HG03439 (cell line): ENCODE measurements around the gene FBN3.
A peak's percentile ranks its signal among the peaks of the same experiment; 100 is the strongest.
"Not testable (repeated sequence)": the region's sequence is repeated elsewhere in the genome, so short reads cannot be mapped to it uniquely, and the experiment has no call there.

Source experiments
- ATAC-seq: cut with Tn5 transposase; IDR thresholded peaks from one replicate; pipeline ENCODE4 v1.9.1; 2021; ENCODE audit warnings: mild to moderate bottlenecking, moderate library complexity; ENCODE audit not compliant: unreplicated experiment

The FBN3 gene

DNA sequence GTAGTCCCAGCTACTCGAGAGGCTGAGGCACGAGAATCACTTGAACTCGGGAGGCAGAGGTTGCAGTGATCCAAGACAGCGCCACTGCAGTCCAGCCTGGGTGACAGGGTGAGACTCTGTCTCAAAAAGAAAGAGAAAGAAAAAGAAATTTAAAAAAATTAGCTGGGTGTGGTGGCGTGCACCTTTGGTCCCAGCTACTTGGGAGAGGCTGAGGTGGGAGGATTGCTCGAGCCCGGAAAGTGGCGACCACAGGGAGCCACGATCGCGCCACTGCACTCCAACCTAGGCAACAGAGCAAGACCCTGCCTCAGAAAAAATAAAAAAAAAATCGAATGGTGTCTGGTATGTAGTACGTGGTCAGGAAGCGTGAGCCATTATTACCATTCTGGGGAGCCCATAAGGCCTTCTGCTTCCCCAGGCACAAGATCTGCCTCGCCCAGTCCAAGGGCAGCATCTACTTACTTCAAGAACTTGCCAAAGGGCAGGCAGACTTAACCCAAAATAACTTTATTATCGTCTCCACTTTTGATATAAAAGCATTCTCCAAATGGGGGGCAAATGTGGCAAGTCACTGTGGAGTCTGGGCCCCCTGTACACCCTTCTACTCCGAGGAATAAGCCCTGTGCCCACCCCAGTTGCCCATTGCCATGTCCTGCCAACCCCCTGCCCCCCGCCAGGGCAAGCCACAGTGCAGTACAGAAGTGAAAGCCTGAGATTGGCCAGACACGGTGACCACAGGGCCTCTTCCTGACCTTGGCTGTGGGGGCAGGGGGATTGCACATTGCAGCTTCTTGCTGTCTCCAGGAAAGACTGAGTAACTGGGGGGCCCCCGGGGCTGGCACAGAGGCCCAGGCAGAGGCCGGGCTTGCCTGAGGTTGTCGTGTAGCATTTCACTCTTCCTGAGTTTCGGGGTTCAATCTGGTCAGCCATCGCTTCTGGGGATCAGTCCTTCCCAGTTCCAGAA is 84.2 kb downstream of the FBN3 start:
- ATAC-seq, result no peak

GRCh38 chr19:8057545-8058270 is 91.7 kb downstream of the FBN3 start:
- no peak for ATAC-seq

DNA sequence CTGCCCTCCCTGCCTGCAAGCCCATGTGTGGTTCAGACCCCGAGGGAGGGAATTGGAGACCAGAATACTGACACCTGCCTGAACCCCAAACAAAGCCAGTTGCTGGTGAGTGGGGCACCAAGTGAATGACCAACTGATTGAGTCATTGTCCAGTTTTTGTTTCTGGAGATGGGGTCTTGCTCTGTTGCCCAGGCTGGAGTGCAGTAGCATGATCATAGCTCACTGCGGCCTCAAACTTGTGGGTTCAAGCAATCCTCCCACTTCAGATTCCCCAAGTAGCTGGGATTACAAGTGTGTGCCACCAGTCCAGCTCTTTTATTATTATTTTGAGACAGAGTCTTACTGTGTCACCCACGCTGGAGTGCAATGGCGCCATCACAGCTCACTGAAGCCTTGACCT is 92.9 kb downstream of the FBN3 start:
- no peak for ATAC-seq

DNA sequence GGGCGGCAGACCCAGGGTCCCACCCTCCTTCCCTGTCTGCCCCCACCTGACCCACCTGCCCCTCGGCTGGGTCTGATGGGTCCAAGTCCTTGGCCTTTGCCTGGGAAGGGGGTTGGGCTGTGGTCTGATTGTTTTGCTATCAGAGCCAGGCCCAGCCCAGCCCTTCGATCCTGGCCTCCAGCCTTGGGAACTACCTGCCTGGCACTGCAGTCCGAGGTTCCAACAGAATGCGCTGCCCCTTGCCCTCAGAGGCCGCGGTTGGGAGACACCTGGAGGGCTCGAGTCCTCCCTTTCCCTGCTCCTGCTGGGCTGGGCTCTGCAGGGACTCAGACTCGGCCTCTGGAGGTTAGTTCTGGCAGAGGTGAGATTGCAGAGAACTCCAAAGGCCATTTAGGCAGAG is 95.2 kb downstream of the FBN3 start:
- no peak for ATAC-seq

DNA sequence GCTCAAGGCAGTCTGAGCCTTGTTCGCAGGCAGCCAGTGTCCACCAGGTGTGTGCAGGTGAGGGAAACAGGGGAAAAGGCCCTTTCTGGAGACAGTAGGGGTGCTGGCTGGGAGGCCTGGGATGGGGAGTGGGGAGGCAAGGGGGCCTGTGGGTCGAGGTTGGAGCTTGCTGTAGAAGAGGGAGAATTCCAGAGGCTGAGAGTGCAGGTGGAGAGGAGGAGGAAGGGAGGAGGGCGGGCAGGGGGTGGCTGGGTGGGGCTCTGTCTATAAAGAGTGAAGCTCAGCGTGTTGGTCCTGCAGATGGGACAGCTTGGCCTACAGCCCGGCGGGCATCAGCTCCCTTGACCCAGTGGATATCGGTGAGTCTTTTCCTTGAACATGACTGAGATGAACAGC is 96.9 kb downstream of the FBN3 start, which contains the start of gene CCL25:
Gene CCL25 (plus strand): TSS at position 297 of the 396 bp plus-strand sequence. CDS start 290 bp downstream, outside the sequence.
- ATAC-seq, result no peak

DNA sequence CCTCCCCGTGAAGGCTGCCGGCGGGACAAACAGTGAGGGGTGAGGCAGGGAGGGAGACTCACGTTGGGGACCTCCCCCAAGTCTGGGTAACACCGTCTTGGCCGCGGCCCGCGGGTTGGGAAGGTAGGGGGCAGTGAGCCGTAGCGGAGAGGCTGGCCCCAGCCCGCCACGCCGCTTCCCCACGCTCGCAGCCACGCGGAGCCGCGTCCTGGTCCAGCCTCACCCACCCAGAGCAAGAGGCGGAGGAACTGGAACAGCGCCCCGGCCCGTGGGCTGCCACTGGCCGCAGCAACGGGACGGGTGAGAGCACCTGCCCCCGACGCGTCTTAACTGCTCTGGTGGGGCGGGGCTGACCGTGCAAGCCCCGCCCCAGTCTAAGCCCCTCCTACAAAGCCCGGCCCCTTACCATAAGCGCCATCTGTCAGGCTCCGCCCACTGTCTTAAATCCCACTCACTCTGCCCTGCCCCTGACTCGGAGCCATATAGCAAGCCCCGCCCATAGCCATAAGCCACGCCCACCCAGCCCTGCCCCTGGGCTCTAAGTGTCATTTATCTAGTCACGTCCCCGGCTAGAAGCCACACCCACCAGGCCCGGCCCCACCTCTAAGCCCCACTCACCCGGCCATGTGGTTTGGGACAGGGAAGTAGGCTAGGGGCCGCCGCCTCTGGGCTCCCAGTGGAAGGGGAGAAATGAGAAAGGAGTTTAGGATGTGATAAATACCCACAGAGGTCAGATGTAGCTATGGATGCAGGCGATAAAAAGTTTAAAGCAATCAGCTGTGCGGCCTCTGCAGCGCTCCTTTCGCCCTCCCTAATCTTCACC is 98.9 kb downstream of the FBN3 start:
- peak; percentile 77 for ATAC-seq

- no peak for ATAC-seq
Measured at GRCh38 chr19:8046569-8047165, 102.7 kb downstream of the FBN3 start.

DNA sequence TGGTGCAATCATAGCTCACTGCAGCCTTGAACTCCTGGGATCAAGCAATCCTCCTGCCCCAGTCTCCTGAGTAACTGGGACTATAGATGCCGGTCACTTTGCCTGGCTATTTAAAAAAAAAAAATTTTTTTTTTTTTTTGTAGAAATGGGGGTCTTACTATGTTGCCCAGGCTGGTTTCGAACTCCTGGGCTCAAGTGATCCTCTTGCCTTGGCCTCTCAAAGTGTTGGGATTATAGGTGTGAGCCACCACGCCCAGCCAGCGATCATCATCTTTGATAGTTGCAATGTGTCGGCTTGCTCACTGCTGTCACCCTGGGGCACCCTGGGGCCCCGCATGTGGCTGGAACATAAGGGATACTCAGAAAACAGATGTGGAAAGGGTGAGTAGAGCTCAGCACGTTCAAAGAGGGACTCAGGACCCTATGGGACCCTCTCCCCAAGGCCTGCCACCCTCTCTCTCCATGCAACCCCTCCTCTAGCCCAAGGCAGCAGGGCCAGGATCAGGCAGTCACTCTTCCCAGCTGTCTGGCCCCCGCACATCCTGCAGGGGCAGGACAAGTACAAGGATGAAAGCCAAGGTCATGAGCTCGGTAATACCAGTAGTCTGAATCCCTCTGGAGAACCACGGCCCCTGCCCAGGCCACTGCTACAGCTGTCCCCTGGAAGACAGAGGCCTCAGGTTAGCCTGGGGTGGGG is 103.4 kb downstream of the FBN3 start:
- no peak for ATAC-seq

DNA sequence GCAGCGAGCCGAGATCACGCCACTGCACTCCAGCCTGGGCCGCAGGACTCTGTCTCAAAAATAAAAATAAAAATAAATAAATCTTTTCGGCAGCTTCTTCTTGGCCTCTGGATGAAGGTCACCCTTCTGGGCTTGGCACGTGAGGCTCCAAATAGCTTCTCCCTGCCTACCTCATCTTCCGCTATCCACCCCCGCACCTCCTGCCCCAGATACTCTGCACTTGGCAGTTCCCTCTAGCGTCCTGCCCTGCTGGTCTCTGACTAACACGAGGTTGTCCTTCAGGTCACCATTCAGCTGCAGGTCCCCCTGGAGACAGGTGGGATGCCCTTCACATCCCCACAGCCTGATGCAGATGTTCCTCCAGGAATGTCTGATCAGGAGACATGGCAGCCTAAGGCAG is 105.4 kb downstream of the FBN3 start:
- no peak for ATAC-seq

GRCh38 chr19:8042900-8043299 is 106.5 kb downstream of the FBN3 start:
- no peak for ATAC-seq

- ATAC-seq, result no peak
Measured at GRCh38 chr19:8041531-8041931, 107.9 kb downstream of the FBN3 start.

GRCh38 chr19:8039231-8039630 is 110.2 kb downstream of the FBN3 start:
- ATAC-seq, result no peak

- no peak for ATAC-seq
Measured at GRCh38 chr19:8038815-8039214, 110.6 kb downstream of the FBN3 start.

DNA sequence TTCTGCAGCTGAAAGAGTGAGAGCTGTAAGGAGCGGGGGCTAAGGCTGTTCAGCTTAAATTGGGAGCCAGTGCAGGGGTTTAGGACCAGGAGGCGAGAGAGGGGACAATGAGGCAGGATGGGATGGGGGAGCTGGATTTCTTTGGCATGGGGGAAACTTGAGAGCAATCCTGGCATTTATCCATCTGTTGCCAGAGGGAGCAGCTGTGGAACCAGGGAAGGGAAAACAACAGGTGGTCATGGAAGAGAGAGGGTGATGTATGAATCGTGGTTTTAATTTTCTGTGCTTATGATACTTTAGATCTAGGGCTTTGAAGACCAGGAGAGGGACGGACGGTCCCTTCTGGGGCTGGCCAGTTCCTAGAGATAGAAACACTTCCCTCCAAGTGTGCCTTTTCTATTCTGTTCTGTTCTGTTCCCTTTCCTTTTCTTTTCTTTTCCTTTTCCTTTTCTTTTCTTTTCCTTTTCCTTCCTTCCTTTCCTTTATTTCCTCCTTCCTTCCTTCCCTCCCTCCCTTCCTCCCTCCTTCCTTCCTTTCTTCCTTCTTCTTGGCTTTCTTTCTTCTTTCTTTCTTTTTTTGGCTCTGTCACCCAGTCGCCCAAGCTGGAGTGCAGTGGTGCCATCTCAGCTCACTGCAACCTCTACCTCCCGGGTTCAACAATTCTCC is 112.8 kb downstream of the FBN3 start:
- no peak for ATAC-seq

GRCh38 chr19:8034178-8034525 is 115.2 kb downstream of the FBN3 start:
- no peak for ATAC-seq

DNA sequence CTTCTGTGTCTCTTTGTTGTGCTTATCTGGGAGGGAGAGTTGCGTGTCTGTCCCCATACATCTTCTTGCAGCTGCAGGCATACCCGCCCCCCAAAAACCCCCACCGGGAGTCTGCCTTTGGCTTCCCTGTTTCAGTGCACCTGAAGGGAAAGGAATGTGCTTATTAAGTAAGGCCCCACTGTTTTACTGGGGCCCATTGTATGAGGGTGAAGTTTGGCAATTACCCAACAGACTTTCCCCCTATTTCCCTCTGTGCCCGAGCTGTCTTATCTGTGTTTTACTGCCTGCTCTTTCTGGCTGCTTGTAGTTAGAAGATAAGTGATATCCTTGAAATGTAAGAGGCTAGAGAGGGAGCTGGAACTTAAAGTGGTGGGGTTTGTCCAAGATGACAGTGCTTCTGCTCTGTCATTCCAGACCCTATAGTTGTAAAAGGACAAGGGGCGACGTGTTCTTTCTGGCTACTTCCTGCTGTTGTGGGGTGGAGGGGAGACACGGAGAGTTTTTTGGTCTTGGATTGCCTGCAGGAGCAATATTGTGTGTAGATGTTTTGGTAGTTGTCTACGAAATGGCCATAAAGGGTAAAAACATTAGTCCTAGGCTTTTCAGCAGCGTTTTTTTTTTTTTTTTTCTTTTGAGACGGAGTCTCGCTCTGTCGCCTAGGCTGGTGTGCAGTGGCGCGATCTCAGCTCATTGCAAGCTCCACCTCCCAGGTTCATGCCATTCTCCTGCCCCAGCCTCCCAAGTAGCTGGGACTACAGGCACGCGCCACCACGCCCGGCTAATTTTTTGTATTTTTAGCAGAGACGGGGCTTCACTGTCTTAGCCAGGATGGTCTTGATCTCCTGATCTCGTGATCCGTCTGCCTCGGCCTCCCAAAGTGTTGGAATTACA is 115.9 kb downstream of the FBN3 start:
- not testable (repeated sequence) for ATAC-seq

DNA sequence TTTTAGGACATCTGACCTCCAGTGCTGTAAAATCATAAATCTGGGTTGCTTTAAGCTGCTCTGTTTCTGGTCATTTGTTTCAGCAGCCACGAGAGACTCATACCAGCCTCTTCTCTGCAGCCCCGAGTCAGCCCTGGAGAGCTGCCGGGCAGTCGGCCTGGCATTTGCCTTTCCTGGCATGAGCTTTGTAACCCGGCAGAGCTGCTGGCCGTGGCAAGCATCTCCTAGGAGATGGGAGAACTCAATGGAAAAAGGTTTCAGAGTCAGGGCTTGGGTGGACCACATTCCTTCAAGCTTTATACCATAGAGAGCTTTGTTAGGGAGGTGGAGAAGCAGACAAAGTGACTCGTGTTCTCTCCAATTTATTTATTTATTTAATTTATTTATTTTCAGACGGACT is 118.4 kb downstream of the FBN3 start:
- ATAC-seq, result no peak

- ATAC-seq, result no peak
Measured at GRCh38 chr19:8028951-8029491, 120.4 kb downstream of the FBN3 start.
